Upper lobe of left lung (tissue), 6 donors: ENCODE measurements around the gene TNS3. TPM values are rescaled to one million over a fixed set of nuclear protein-coding genes. Genes with fewer than 3 reads are reported as not detected.

ENCODE experiments used
- ATAC-seq, 2 donors: fragments of 200-7000 bp; cut with Tn5 transposase; one replicate each; pipeline ENCODE4 v1.9.1; 2022; ENCODE audit warnings: mild to moderate bottlenecking in 2 of 2, moderate library complexity in 2 of 2; ENCODE audit not compliant: low FRiP score in 2 of 2
- DNase-seq, 2 donors: peaks; one replicate each; pipeline ENCODE4 v3.0.0-alpha.2; 2019 to 2020
- H3K27ac ChIP-seq, 4 donors: fragments of 200-600 bp; sonication (generic); one replicate each; pipeline ENCODE4 v1.5.1; 2016 to 2019
- H3K27me3 ChIP-seq, 4 donors: fragments of 200-600 bp; sonication (generic); one replicate each; pipeline ENCODE4 v1.5.1; 2017 to 2019
- H3K36me3 ChIP-seq, 4 donors: fragments of 200-600 bp; sonication (generic); one replicate each; pipeline ENCODE4 v1.5.1; 2016 to 2019
- H3K4me1 ChIP-seq, 4 donors: fragments of 200-600 bp; sonication (generic); one replicate each; pipeline ENCODE4 v1.5.1; 2018 to 2019
- H3K4me3 ChIP-seq, 4 donors: fragments of 200-600 bp; sonication (generic); one replicate each; pipeline ENCODE4 v1.5.1; 2017 to 2019; ENCODE audit warnings: mild to moderate bottlenecking in 2 of 4, moderate library complexity in 1 of 4
- H3K9me3 ChIP-seq, 4 donors: fragments of 200-600 bp; sonication (generic); one replicate each; pipeline ENCODE4 v1.5.1; 2018 to 2019
- CTCF ChIP-seq, 6 experiments: fragments of 450-650 bp in 4 of 6; fragments of 200-600 bp in 2 of 6; sonication (generic) in 2 of 6; IDR thresholded peaks; one replicate each; pipeline ENCODE4 v1.5.1; 2016 to 2019; ENCODE audit warnings: antibody characterized with exemption in 6 of 6
- EP300 ChIP-seq, 4 donors: sonication (generic); formaldehyde crosslinking; IDR thresholded peaks; one replicate each; pipeline ENCODE4 v1.5.1; 2017; ENCODE audit warnings: antibody characterized with exemption in 4 of 4, control low read depth in 2 of 4
- POLR2A ChIP-seq, 4 donors: fragments of 450-650 bp; IDR thresholded peaks; one replicate each; pipeline ENCODE4 v1.5.1; 2016 to 2017; ENCODE audit warnings: antibody characterized with exemption in 4 of 4, mild to moderate bottlenecking in 2 of 4
- POLR2AphosphoS5 ChIP-seq, 2 donors: sonication (generic); formaldehyde crosslinking; IDR thresholded peaks; one replicate each; pipeline ENCODE4 v1.5.1; 2017; ENCODE audit warnings: antibody characterized with exemption in 2 of 2
- WGBS, 2 donors: methylation state at CpG; one replicate each; pipeline ENCODE4 v1.1.5; 2017 to 2018; 5-methylcytosine and 5-hydroxymethylcytosine counted together
- total RNA-seq, 6 donors: library from RNA; depleted of rRNA in 4 of 6; stranded (reverse); fragments of >200 nt in 4 of 6; gene quantifications; one replicate each; pipeline versions ENCODE4 v1.1.0 to v1.2.1, GENCODE V29; 2016 to 2021
- donor health status: DM: no; HTN: no; CAD: no; lungs with moderate emphysema.
- donor health status: DM: no; HTN: yes; CAD: no; lungs with severe emphysema.

TNS3 gene
- total RNA-seq, 6 donors from 2014 or later, result 90.6 to 266 (median 143) TPM

- Histone ChIP-seq H3K4me3 (no peak overlapping the region), H3K36me3 (no peaks in the 10 kb centered on the region), H3K9me3 (no peaks in the 10 kb centered on the region), H3K4me1 (peaks cover 8 to 29% (median 21%) of the 10 kb centered on the region in 4 donors), H3K27ac (peak overlapping the region in 1 of 4 donors; percentile 8), H3K27me3 (no peaks in the 10 kb centered on the region)
- WGBS, 2 donors, result 79 to 86% methylated on average over 5 of the region's 5 CpGs
- ATAC-seq, result no peak
- TF ChIP-seq EP300 (IDR thresholded peaks at IDR 0.05), result no peak
- no peak for TF ChIP-seq POLR2A (IDR thresholded peaks at IDR 0.05)
- no peak for TF ChIP-seq POLR2AphosphoS5 (IDR thresholded peaks at IDR 0.05)
- TF ChIP-seq CTCF (IDR thresholded peaks at IDR 0.05), result no peak
- no peak for DNase-seq
Observed at GRCh38 chr7:47535035-47535703, 46.7 kb downstream of the TNS3 start.

- no peak overlapping the region for H3K27ac ChIP-seq
- 94 to 95% methylated on average over 10 of the region's 10 CpGs for WGBS, 2 donors
- TF ChIP-seq POLR2AphosphoS5 (IDR thresholded peaks at IDR 0.05) (no peak), EP300 (IDR thresholded peaks at IDR 0.05) (no peak), POLR2A (IDR thresholded peaks at IDR 0.05) (no peak), CTCF (IDR thresholded peaks at IDR 0.05) (no peak)
- ATAC-seq, result no peak
- no peak overlapping the region for H3K4me3 ChIP-seq
- no peaks in the 10 kb centered on the region for H3K27me3 ChIP-seq
- DNase-seq, result no peak
- no peaks in the 10 kb centered on the region for H3K9me3 ChIP-seq
- no peaks in the 10 kb centered on the region for H3K36me3 ChIP-seq
- peaks cover 8 to 29% (median 21%) of the 10 kb centered on the region in 4 donors for H3K4me1 ChIP-seq
Observed at GRCh38 chr7:47534322-47535034, 47.4 kb downstream of the TNS3 start.

- TF ChIP-seq POLR2AphosphoS5 (IDR thresholded peaks at IDR 0.05) (no peak), EP300 (IDR thresholded peaks at IDR 0.05) (no peak), CTCF (IDR thresholded peaks at IDR 0.05) (no peak), POLR2A (IDR thresholded peaks at IDR 0.05) (no peak)
- ATAC-seq (peak in 1 of 2 donors; percentile 13), DNase-seq (no peak)
- no peaks in the 10 kb centered on the region for H3K9me3 ChIP-seq
- peaks cover 0 to 12% (median 8%) of the 10 kb centered on the region in 4 donors for H3K36me3 ChIP-seq
- 92 to 93% methylated on average over 7 to 17 of the region's 17 CpGs for WGBS, 2 donors
- no peak overlapping the region for H3K27ac ChIP-seq
- H3K4me3 ChIP-seq, result no peak overlapping the region
- no peaks in the 10 kb centered on the region for H3K27me3 ChIP-seq
- peaks cover 0 to 10% (median 6%) of the 10 kb centered on the region in 4 donors for H3K4me1 ChIP-seq
Observed at GRCh38 chr7:47531584-47532492, 50.1 kb downstream of the TNS3 start.

- Histone ChIP-seq H3K27me3 (no peaks in the 10 kb centered on the region), H3K4me3 (no peak overlapping the region), H3K36me3 (peaks cover 0 to 23% (median 10%) of the 10 kb centered on the region in 4 donors), H3K4me1 (no peaks in the 10 kb centered on the region), H3K27ac (no peak overlapping the region), H3K9me3 (no peaks in the 10 kb centered on the region)
- WGBS, 2 donors, result 85 to 93% methylated on average over 6 of the region's 6 CpGs
- DNase-seq, result no peak
- TF ChIP-seq EP300 (IDR thresholded peaks at IDR 0.05), result no peak
- no peak for TF ChIP-seq CTCF (IDR thresholded peaks at IDR 0.05)
- no peak for TF ChIP-seq POLR2A (IDR thresholded peaks at IDR 0.05)
- no peak for TF ChIP-seq POLR2AphosphoS5 (IDR thresholded peaks at IDR 0.05)
- no peak for ATAC-seq
Observed at GRCh38 chr7:47529826-47530555, 51.9 kb downstream of the TNS3 start.
